Vagina (tissue), 2 donors: Measurements from ENCODE around the gene SUGCT.

Source experiments
- CTCF ChIP-seq, 3 experiments: fragments of 450-650 bp in 2 of 3; fragments of 200-600 bp in 1 of 3; sonication (generic) in 1 of 3; IDR thresholded peaks; one replicate each; pipeline ENCODE4 v1.5.1; 2017 to 2019; ENCODE audit warnings: antibody characterized with exemption in 3 of 3, mild to moderate bottlenecking in 2 of 3, moderate library complexity in 2 of 3
- POLR2A ChIP-seq, 2 donors: fragments of 450-650 bp; IDR thresholded peaks; one replicate each; pipeline ENCODE4 v1.6.1; 2017; ENCODE audit warnings: antibody characterized with exemption in 2 of 2, mild to moderate bottlenecking in 2 of 2, moderate library complexity in 2 of 2

GRCh38 chr7:40213291-40213690 is 78.5 kb downstream of the SUGCT start:
- no peak for TF ChIP-seq CTCF (IDR thresholded peaks at IDR 0.05)
- TF ChIP-seq POLR2A (IDR thresholded peaks at IDR 0.05) = no peak
